Measurements from ENCODE around the gene GRID1. TPM values are rescaled to one million over a fixed set of nuclear protein-coding genes. Genes with fewer than 3 reads are reported as not detected.

Gene GRID1
- total RNA-seq, 1 experiment from 2014 or later, result 0.05 TPM

DNA sequence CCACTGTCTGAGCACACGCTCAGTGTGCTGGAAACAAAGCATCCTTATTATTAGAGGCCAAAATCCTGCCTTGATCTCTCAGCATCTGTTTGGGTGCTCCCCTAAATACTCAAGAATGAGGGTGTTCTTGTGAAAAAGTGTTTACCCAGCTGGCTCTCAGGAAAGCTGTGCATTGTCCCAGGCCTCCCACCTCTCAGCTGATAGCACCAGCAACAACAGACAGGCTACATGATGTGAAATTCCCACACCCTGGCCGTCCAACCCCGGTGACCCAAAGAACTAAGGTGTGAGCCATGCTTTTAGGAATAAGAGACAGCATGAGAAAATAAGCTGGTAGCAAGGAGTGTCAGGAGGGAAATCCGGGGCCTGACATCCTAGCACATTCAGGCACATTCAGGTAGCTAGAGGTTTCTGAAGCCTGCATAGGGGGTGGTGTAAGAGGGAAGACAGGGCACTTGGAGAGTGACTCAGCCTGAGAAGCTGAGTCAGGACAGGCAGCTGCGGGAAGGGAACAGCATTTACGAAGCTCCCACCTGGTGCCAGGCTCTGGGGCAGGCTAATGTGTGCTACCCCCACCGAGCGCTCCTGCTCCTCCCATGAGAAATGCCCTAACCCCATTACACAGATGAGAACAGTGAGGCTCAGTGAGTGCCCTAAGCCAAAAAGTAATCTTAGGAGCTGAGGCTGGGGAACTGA is 205.6 kb downstream of the GRID1 start:
- no peak for DNase-seq (ENCODE audit: extremely low read depth, low read depth)

DNA sequence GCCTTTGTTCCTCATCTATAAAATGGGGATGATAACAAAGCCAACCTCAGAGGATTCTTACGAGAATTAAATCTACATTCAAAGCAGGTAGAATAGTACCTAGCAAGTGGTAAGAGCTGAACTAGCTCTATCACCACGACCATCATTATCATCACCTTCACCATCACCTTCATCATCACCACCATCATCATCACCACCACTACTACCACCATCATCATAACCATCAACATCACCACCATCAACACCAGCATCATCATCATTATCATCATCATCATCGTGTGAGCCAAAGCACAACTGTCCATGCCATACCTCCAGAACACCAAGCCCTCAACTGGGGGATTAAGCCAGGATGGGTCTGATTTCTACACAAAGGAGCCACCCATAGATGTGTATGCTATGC is 206.8 kb downstream of the GRID1 start:
- DNase-seq (ENCODE audit: extremely low read depth, low read depth), result no peak

DNA sequence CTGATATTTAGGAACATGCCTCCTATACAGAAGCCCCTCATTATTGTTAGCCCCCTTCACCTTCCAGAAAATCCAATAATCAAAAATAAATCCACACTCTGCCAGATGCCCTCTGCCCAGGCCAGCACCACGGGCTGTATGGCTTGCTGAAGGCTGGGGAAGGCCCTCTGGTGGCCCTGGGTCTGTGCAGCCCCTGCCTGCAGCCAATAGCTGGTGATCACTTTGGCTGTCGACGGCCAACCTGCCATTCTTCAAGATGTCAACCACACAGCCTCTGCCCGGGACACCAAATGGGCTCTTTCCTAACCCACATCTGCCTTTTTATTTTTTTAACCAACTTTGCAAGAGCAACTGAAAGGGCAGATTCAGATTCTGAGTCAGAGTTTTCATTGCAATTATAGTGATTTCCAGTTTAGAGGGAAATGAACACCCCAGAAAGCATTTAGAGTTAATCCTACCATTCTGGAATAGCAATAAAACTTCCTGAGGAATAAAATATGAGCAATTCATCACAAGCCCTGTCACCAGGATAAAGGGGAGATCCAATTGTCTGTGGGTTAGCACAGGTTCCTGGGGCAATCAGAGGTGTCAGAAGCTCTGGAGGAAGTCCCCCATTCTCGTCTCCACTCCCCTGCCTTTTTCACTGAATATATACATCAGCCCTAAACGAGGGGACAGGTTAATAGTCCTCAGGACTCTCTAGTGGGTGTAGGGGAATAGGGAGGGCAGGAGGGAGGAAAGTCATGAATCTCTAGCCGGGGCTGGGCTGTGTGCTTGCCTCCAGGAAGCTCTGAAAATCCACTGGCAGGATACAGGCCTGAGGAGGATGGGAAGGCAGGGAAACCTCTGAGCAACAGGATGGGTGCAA is 211.3 kb downstream of the GRID1 start:
- DNase-seq (ENCODE audit: extremely low read depth, low read depth), result no peak

DNA sequence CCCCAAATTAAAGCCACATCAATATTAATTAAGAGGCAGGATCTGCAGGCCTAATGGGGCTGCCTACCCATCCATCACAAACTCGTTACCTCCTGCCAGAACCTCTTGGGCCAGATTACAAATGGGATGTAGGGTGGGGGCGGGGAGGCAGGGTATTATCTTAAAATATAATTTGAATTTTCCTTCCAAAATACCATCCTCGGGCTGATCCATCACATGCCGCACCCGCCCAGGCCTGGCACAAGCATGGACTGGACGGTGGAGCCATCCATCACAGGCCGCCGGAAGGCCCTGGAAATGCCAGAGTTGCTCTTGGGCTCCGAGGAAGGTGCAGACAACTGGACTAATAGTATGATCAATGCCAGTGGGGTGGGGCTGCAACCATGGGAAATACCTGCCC is 212.8 kb downstream of the GRID1 start:
- no peak for DNase-seq (ENCODE audit: extremely low read depth, low read depth)

DNA sequence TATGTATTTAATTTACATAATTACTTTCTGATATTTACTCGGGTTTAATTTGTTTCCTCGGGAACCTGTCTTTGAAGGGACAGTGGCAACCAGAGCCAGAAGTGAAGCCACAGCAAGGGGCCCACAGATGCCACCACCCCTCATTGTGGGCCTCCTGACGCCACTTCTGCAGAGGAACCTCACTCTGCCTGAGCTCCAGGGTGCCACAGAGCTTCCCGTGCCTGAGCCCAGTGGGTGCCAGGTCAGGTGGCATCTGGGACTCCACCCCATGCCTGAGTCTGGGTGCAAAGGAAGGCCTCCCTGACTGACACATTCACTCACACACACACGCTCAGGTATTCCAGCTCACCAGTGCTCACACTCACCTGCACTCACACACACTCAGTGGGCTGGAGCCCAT is 213.7 kb downstream of the GRID1 start:
- no peak for DNase-seq (ENCODE audit: extremely low read depth, low read depth)

DNA sequence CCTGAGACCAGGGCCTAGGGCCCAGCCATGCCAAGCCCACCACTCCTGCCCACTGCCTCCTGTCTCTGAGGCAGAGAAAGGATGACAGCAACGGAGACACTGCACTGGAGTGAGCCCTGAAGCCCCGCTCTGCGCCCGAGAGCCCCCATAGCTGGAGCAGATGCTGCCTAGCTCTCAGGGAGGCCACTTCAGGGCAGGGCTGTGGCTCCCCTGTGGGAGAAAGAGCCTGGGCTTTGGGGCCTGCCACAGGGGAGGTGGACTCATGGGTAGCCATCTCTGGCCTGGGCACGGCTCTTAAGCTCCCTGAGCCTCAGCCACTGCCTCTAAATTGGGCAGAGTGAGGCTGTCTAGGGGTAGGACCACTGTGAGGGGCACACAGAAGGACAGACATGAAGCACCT is 214.2 kb downstream of the GRID1 start:
- no peak for DNase-seq (ENCODE audit: extremely low read depth, low read depth)

DNA sequence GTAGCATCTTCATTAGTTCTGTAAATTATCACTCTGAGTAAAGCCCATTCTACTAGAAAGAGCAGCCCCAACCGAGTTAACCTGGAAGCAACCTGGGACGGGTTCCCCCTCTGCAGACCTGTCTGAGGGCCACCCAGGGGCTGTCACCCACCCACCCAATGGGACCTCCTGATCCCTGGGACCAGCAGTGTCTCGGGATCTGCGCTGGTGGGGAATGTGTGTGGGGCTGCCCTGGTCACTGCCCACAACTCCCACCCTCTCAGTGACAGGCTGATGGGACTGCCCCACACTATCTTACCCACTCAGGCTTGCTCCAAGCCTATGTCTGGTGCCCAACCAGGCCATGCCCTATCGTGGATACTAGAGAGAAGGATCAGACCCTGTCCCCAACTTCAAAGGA is 215.0 kb downstream of the GRID1 start:
- no peak for DNase-seq (ENCODE audit: extremely low read depth, low read depth)

DNA sequence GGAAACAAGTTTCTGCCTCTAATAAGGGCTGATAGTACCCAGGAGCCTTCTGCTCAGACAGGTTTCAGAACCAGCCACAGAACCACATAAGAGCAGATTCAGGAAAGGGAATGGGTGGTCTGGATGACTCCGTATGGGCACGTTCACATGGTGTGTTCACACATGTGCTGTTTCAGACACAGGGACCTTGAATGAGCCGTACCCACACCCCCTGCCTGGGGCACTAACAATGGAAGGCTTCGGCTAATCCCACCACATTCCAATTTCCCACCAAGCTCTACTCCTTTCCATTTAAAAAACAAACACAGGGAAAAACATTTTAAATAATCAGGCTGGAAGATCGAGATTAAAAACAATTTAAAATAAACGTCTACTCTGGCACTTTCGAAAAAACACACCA is 217.3 kb downstream of the GRID1 start:
- DNase-seq (ENCODE audit: extremely low read depth, low read depth), result no peak

DNA sequence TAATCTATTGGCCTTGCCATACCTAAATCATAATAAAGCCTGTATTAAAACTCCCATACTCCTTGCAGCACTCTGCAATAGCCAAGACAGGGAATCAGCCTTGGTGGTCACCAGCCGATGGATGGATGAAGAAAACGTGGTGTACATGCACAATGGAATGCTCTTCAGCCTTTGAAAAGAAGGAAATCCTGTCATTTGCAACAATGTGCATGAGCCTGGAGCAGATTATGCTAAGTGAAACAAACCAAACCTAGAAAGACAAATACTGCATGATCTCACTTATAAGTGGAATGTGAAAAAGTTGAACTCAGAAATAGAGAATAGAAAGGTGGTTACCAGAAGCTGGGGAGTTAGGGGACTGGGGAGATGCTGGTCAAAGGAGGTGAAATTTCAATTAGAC is 218.5 kb downstream of the GRID1 start:
- DNase-seq (ENCODE audit: extremely low read depth, low read depth), result no peak

DNA sequence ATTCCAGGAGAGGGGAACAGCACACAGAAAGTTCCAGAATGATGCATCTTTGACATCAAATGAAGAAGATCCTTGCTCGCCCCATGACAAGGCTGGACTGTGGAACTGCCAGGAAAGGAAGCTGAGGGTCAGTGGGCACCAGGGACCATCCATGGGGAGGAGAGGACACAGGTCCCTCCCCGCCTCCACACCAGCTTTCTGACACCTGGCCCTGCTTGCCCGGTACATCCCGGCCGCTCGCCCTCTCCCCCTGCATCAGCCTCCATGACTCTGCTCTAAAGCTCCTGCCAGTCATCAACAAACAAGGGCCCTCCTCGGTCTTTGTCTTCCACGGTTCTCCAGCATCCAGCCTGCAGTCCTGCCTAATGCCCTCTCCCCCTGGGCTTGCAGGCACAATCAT is 222.3 kb downstream of the GRID1 start:
- DNase-seq (ENCODE audit: extremely low read depth, low read depth), result no peak

DNA sequence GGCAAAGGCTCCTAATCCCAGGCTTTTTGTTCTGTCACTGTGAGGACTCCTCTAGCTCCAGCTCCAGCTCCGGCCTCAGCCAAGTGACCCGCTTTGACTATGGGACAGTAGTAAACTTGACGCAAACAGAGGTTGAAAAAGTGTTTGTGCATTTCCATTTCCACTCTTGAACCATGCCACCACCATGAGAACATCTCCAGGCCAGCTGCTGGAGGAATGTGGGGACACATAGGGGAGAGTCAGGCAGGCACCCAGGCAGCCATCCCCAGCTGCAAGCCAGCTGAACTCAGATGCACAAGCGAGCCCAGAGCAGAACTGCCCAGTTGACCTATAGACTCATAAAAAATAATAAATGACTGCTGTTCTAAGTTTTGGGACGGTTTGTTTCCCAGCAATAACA is 224.7 kb downstream of the GRID1 start:
- DNase-seq (ENCODE audit: extremely low read depth, low read depth), result no peak

DNA sequence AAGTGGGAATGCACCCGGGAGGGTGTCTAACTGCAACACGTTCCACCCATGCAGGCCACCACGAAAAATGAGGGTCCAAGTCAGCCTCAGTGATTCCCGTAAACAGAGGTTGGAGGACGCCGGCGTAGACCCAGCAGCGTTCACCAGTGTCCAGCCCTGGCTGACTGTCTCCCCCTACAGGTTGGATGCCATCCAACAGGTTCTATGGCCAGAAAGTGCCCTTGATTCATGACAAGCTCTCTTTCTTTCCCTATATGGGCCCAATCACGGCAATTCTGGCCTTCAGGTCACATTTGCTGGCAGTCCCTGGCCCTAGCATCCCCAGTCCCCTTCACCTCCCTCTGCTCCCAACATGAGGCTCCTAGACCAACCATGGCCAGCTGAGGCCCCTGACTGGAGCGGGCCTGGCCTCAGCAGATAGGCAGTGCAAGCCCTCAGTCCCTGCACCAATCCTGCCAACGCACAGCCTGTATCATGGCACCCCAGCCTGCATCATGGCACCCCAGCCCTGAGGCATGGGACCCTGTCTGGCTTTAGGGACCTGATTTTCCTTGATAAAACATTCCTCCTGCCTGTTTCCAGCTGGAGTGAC is 227.4 kb downstream of the GRID1 start:
- DNase-seq (ENCODE audit: extremely low read depth, low read depth), result peak; percentile 12

DNA sequence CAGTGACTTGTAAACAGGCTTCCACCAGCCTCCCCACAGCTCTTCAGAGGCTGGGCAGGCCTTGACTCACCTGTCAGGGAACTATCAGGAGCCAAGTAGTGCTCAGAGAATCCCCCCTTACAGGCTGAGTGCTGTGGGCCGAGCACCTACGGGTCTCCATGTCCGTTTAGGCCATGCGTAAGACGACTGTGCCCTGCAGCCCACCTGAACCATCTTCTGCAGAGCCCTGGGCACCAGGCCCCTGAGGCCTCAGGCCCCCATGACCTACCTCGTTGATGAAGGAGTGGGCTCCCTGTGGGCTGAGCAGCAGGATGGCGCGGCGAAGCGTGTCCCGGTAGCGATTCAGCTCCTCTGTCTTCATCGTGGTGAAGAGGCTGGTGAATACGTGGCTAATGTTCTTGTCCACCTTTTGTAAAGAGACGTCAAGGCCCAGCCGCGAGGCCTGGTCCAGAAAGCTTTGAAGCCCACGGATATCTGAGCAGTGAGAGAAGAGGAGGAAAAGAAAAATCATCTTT is 228.0 kb downstream of the GRID1 start:
- DNase-seq (ENCODE audit: extremely low read depth, low read depth), result no peak

DNA sequence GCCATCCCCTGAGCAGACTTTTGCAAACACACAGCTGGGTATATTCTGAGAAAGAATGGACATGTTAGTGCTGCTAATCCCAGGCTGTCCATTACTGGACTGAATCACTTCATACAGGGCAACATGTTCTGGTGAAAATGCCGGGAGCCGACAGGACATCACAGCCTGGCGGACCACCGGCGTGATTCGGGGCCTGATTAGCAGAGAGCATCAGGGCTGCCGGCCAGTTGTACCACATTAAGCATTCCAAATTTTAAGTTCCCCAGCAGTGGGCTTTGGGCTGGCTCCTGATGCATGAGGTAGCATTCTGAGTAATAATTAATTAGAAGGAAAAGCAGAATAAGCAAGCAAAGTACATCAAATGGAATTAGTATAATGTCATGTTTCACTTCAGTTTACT is 229.0 kb downstream of the GRID1 start:
- DNase-seq (ENCODE audit: extremely low read depth, low read depth), result no peak

DNA sequence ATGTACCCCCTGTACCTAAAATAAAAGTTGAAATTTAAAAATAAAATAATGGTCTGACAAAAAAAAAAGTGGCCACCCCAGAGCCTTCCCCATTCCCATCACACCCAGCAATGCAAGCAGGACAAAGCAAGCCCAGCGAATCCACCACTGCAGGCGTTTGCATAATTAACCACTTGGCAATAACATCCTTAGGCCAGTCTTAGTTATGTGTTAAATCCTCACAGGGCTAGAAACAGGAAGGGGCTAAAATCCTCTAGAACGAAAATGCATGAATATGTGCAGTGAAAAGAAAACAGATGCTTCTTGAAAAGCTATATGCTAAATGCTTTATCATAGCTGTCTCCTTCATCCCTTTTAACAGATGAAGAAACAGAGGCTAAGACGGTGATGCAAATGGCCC is 229.7 kb downstream of the GRID1 start:
- no peak for DNase-seq (ENCODE audit: extremely low read depth, low read depth)

DNA sequence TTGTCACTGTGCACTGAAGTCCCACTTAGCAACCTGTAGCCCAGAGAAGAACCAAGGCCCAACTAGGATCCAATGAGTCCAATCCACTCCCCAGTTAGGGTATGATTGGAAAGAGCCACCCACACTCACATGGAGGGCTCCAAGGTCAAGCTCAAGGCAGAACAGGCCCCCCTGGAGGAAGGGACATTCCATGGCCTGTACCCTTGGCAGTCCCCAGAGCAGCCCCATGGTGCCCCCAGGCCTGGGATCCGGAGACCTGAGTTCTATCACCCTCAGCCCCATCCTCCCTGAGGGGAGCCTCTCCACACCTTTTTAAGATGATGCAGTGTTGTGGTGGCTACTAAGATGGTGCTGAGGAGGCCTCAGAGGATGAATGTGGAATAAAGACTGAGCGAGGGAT is 231.4 kb downstream of the GRID1 start:
- no peak for DNase-seq (ENCODE audit: extremely low read depth, low read depth)

DNA sequence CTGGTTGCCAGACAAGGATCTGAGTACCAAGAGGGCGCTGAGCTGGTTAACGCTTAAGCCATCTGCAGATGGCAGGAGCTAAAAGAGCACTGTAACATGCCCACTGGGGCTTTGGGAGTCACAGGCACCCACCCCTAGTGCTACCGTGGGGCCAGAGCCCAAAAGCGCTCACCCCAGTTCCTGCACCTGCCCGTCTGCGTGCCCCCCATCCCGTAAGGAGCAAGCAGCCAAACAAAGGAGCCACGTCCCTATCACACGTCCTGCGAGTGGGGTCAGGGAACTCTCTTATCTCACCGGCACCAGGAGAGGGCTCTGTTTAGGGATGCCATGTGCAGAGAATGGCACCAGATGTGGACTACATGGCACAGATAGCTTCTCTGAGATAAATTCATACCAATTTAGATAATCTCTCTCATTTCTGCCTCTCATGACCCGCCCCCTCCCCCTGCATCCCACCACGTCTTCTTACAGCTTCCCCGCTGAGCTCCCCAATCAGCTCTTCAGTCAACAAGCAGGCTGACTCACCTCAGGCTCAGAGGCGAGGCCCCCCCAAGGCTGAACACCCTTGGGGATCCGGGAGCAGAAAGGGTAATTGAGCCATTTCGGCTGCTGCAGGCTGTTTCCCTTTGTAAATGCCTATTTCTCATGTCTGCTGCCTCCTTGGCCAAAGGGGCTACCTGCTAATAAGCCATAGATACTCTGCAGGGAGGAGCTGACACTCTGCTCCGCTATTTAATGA is 235.7 kb downstream of the GRID1 start:
- no peak for DNase-seq (ENCODE audit: extremely low read depth, low read depth)

DNA sequence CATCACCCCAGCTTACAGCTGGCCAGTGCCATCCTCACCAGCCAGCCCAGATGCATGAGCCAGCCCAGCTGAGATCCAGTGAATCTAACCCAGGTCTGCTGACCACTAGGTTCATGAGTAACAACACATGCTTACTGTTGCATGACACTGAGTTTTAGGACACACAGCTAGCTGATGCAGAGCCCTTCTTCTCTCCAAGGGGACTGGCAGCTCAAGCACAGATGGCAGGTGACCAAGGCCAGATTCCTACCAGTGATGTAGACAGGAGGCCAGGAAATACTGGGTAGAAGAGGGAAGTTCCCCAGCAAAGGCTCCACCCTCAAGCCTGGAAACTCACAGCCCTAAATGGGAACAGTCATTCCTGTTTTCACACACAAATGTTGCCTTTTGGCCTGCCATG is 236.6 kb downstream of the GRID1 start:
- no peak for DNase-seq (ENCODE audit: extremely low read depth, low read depth)

DNA sequence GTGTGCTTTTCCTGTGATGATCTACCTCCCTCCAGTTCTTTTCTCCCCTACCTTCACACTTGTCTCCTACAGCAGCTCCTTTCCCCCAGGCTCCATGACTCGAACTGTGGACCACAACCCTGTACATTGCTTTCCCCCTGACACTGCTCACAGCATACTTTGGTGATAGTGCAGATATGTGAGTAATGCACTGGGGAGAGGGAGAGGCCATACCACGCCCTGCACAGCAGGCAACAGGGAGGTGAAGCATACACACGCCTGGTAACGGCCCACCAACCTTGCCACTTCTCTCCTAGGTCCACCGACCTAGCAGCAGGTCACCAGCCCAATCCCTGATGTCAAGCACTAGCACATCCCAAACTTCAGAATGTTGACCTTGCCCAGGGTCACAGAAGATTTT is 238.2 kb downstream of the GRID1 start:
- DNase-seq (ENCODE audit: extremely low read depth, low read depth), result no peak

DNA sequence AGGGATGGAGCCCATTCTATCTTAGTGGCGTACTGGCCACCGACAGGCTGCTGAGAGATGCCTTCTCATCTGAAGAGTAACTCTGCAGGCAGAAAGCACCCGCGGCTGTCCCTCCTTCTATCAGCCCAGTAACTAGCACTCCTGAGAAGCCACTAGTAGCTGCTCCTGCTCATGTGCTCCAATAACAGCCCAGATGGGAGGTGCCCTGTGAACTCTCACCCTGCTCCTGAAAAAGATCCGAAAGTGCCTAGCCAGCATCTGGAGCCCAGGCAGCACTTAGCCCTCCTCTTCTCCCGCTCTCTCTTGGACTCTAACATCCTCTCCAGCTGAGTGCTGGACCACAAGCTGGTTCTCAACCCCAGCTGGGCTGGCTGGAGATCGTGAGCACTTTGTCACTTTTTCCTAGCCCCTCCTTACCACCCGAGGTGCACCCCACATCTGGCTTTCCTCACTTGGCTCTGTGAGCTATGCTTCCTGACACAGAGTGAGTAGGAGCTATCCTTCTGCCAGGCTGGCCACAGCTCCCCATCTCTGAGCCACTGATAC is 239.2 kb downstream of the GRID1 start:
- no peak for DNase-seq (ENCODE audit: extremely low read depth, low read depth)

DNA sequence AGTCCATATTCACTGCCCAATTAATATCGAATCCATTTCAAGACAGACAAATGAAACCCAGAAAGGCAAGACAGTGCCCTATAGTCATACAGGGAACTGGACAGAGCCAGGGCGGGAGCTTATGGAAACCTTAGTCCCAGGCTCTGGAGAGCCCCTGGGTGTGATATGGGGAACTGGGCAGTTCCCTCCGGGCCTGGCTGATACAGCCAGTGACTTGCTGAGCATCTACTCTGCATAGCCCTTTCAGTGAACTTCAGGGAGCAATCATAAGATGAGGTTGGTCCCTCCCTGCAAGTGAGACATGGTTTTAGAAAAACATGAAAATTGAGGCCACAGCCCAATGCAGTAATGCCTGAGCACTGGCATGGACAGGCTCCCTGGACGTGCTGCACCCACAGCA is 241.9 kb downstream of the GRID1 start:
- no peak for DNase-seq (ENCODE audit: extremely low read depth, low read depth)

All from NCI-H460 (cell line).